NCI-H2171 treated with DMSO at 0.1 percent for 48 hours (cell line): ENCODE results near the gene ATN1.
A peak's percentile ranks its signal among the peaks of the same experiment; 100 is the strongest.
"Not testable (repeated sequence)": the region's sequence is repeated elsewhere in the genome, so short reads cannot be mapped to it uniquely, and the experiment has no call there.

Experiments used
- DNase-seq: peaks from one replicate; lab custom pipeline; 2025; lab: John Stamatoyannopoulos, UW

Gene ATN1

DNA sequence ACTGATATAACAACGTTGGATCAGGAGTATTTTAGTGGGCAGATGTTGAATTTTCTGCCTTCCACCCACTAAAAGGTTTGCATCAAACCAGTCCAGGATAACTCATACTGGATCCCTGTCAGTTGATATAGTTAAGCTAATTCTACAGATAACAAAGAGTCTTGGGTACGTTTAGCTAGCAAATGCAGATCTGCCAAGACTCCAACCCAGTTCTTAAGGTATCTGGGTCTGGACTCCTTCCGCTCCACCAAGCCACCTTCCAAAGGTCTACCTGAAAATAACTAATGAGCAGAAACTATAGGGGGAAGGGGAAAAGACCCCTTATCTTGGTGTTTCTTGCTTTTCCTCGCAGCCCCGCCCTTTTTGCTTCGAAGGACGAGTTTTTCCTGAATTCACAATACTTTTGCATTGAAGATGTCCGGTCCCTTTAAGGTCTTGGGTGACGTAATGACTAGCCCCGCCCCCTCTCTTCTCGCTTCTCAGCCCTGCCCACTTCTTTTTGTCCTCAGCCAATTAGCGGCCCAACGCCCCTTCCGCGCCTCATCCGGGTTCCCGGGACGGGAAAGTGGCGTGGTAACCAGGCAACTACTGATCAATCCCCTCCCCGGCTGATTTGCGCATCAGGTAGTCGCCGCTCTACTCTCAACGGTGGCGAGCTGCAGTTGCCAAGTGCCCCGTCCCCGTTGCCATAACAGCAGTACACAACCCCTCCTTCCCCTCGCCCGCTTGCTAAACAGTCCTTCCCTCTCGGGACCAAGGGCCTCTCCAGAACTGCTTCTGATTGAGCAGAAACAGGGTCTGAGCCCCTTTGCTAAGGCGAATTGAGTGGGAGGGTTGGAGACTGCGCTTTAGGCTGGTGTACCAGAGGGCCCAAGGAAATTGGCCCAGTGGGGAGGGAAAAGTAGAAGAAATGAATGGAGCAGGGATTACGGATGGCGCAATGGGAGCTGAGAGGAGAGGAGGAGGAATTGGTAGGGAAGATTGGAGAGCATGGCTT, 23.2 kb upstream of the ATN1 start, which contains the start of gene LRRC23:
TSS of gene LRRC23 (plus strand) at position 543 of the 997 bp plus-strand sequence. CDS start 812 bp downstream, outside the sequence.
- peak; percentile 100 for DNase-seq

DNA sequence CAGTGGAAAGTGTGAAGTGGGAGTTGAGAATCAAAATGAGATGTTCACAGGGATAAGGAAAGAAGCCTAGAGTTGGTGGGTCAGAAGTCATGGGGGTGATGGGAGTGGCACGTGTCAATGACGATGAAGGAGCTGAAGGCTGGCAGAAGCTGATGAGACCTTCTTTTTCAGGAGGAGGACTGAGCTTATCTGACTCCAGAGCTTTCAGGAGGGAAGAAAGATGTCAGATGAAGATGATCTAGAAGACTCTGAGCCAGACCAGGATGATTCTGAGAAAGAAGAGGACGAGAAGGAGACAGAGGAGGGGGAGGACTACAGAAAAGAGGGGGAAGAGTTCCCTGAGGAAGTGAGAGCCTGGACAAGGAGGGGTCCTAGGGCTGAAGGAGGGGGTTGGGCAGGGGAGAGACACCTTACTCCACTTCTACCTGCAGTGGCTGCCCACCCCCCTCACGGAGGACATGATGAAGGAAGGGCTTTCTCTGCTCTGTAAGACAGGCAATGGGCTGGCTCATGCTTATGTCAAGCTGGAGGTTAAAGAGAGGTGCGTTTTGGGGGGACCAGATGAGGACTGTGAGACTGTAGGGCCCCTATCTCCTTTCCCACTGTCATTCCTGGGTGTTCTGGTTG, 22.2 kb upstream of the ATN1 start:
- DNase-seq = no peak

DNA sequence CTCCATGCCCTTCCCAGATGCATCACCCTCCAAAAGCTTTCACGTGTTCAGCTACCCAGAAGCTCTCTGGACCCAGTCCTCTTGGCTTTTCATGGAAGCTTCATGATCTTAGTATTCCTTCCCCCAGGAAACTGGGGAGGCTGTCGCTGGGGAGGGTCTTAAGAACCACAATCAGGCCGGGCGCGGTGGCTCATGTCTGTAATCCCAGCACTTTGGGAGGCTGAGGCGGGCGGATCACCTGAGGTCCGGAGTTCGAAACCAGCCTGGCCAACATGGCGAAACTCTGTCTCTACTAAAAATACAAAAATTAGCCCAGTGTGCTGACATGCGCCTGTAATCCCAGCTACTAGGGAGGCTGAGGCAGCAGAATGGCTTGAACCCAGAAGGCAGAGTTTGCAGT, 19.6 kb upstream of the ATN1 start:
- DNase-seq = not testable (repeated sequence)

DNA sequence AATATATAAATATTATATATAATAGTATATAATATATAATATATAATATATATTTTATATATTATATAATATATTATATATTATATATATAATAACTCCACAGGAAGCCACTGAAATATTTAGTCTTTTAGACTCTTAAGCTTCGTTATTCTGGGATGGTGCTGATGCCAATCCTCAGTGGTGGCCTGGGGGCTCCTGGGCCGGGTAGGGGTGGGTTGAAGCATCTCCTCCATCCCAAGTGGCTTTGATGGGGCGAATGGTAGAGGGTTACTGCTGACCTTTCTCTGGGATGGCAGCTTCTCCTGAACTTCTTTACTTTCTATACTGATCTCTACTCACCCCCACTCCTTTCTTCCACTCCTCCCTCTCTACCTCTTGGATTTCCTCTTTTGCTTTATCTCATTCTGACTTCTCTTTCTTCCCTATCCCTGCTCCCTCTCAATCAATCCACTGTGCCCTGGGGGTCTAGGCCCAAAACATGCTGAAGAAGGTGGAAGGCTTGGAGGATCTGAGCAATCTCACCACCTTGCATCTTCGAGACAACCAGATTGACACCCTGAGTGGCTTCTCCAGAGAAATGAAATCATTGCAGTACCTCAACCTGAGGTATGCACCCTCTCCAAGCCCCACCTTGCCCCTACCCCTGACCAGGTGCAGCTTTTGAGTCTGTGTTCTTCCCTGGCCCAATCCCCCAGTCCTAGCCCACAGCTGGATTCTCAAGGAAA, 18.2 kb upstream of the ATN1 start:
- DNase-seq = no peak

DNA sequence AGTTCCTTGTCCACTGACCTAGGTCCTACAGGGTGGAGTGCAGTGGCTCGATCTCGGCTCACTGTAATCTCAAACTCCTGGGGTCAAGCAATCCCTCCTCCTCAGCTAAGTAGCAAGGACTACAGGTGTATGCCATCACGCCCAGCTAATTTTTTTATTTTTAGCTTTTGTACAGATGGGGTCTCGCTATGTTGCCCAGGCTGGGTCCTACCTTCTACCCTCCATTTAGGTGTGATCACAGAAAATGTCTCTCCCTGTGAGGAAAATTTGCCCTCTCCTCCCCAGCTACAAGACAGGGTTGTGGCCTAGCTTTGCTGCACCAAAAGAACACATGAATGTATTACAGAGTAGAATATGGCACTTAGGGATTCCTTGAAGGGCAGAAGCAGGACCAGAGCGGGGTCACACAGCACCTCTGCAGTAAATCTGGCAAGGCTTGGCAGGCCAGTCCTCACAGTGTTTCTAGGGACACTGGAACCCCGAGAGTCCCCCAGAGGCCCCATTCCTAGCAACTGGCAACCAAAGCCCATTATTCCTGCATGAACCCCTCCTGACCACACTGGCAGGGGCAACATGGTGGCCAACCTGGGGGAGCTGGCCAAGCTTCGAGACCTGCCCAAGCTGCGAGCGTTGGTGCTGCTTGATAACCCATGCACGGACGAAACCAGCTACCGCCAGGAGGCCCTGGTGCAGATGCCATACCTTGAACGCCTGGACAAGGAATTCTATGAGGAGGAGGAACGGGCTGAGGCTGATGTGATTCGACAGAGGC, 15.4 kb upstream of the ATN1 start:
- DNase-seq = no peak

DNA sequence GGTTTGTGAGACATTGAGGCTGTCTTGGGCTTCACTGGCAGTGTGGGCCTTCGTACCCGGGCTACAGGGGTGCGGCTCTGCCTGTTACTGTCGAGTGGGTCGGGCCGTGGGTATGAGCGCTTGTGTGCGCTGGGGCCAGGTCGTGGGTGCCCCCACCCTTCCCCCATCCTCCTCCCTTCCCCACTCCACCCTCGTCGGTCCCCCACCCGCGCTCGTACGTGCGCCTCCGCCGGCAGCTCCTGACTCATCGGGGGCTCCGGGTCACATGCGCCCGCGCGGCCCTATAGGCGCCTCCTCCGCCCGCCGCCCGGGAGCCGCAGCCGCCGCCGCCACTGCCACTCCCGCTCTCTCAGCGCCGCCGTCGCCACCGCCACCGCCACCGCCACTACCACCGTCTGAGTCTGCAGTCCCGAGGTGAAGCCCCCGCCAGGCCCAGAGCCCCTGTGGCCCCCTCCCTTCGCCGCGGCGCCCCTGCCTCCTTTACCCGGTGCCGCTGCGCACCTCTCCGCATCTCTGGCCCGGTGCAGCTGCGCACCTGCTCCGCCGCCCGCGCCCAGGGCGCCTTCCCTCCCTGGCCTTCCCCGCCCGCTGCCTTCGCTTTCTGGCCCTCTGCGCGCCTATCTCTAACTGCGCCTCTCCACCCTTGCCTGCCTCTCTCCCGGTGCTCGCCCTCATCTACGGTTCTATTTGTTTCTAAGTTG, 13.4 kb upstream of the ATN1 start, which contains the start of gene ENO2:
TSS of gene ENO2 (plus strand) at position 335 of the 701 bp plus-strand sequence. CDS start 1,253 bp downstream, outside the sequence.
- peak; percentile 99 for DNase-seq

DNA sequence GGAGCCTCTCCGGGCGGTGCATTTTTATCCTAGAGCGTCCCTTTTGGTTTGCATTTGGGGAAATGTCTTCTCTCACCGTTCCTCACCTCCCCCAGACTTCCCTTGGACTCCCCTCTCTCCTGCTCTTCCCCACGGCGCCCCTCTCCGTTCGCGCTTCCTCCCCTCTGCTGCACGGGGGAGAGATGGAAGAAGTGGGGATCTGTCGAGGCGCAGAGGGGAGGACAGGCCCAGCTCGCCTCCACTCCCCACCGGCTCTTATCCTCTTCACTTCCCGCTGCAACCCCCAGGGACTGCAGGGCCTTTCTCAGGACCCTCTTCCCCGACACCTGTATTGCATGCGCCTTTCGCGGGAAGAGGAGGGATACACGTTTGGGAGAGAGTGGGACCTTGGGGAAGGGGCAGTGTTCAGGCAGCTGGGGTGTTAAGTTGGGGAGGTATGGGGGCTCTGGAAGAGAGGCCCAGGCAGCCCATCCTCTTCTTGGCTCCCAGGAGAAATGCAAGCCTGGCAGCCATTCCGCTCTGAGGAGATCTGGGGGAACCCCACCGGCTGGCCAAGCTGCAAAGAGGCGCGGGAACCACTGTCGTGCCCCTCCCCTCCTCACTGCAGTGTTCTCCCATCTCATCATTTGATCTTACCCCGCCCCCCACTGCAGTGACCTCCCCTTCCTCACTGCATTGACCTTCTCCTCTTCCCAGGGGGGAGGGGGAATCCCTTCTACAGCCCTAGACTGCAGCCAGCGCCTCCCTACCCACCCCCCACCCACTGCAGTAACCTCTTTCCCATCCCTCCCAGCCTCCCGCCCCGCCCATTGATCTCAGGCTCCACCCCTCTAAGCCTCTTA, 12.6 kb upstream of the ATN1 start:
- DNase-seq = peak; percentile 96

DNA sequence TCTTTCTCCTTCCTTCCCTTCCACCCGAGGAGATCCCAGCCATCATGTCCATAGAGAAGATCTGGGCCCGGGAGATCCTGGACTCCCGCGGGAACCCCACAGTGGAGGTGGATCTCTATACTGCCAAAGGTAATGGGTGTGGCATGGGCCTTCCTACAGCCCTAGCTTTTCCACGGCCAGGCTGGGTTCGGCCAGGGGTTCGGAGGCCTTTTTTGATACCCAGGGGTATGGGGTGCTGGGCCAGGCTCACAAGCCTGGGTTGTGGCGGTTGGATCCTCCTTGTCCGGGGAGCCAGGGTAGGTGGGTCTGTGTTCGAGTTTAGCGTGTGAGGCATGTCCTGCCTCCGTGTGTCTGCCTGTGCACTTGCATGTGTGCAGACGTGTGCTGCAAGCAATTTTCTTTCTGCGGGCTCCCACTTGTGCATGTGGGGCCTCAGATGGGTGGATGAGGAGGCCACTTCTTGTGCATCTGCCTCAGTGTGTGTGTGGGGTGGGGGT, 11.9 kb upstream of the ATN1 start:
- DNase-seq = no peak

DNA sequence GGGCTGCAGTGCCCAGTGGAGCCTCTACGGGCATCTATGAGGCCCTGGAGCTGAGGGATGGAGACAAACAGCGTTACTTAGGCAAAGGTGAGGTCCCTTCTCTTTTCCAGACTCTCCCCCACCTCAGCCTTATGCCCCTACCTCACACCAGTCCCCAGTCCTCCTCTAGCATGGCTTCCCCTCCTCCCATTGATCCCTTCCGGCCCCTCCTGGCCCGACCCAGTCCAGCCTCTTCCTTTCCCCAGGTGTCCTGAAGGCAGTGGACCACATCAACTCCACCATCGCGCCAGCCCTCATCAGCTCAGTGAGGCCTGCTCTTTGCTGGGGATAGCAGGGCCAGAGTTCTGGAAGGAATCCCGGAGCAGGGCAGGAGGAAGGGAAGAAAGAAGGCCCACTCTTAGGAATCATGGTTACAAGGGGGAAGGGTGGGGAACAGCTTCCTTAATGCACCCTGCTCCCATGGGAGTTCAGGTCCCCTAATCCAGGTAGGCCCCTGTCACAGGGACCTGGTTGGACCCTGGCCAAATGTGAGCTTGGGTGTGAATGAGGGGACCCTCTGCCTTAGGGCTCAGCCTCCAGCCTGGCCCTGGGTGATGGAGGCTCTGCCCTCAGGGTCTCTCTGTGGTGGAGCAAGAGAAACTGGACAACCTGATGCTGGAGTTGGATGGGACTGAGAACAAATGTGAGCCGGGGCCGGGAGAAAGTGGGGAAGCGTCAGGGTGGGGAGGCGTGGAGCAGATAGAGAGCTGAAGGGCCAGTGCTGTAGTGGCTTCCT, 11.1 kb upstream of the ATN1 start:
- DNase-seq = no peak

DNA sequence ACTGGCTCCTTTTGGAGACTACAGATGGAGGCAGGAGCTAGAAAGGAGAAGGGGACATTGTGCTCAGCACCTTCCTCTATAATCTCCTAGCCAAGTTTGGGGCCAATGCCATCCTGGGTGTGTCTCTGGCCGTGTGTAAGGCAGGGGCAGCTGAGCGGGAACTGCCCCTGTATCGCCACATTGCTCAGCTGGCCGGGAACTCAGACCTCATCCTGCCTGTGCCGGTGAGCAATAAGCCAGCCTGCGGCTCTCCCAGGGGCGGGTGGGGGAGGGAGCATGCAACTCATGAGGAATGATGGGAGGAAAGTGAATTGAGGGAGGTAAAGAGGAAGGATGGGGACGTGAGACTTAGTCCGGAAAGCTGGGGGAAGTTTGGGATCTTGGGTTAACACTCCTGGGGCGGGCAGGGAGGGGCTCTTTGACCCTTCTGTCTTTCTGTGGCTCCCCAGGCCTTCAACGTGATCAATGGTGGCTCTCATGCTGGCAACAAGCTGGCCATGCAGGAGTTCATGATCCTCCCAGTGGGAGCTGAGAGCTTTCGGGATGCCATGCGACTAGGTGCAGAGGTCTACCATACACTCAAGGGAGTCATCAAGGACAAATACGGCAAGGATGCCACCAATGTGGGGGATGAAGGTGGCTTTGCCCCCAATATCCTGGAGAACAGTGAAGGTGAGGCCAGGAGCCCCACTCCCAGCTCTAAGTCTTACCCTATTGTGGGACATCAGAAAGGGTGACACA, 10.1 kb upstream of the ATN1 start:
- no peak for DNase-seq

DNA sequence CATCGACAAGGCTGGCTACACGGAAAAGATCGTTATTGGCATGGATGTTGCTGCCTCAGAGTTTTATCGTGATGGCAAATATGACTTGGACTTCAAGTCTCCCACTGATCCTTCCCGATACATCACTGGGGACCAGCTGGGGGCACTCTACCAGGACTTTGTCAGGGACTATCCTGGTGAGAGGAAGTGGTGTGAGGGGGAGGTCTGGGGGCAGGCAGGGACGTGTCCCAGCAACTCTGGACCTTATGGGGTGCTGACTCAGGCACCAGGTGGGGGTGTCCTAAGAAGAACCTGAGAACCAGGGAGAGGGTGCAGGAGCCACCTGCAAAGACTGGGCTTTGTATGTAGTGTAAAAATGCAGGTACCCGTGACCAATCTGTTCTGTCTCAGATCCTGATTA, 8.2 kb upstream of the ATN1 start:
- DNase-seq = no peak

DNA sequence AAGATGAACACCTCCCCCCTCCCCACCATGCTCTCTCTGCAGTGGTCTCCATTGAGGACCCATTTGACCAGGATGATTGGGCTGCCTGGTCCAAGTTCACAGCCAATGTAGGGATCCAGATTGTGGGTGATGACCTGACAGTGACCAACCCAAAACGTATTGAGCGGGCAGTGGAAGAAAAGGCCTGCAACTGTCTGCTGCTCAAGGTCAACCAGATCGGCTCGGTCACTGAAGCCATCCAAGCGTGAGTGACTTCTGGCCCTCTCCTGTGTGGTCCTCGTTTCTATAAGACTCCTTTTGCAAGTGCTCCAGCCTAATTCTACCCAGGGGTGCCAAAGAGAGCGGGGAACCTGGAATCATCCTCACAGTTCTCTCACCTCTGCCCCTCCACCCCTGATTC, 6.2 kb upstream of the ATN1 start:
- no peak for DNase-seq

DNA sequence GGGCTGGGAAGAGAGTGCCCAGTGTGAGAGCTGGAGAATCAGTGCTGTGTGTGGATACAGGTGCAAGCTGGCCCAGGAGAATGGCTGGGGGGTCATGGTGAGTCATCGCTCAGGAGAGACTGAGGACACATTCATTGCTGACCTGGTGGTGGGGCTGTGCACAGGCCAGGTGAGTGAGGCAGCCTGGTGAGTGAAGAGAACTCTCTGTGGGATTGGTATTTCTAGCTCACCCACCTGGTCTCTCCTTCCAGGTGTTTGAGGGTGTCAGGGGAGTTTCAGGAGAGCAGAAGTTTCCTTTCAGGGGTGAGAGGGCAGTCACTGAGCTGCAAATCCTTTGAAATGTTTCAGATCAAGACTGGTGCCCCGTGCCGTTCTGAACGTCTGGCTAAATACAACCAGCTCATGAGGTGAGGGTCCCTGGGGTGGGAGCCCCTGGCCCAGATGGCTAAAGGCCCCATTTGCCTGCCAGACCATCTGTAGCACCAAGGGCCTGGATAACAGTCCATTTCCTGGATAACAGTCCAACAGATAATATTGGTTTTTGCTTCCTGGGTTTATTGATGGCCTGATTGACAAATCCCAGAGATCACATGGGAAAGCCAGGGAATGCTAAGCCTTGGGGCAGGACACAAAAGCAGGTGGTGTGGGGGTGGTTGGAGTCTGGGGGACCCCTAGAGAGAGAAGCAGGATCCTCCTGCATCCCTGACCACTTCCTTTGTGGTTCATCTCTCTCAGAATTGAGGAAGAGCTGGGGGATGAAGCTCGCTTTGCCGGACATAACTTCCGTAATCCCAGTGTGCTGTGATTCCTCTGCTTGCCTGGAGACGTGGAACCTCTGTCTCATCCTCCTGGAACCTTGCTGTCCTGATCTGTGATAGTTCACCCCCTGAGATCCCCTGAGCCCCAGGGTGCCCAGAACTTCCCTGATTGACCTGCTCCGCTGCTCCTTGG, 5.5 kb upstream of the ATN1 start:
- no peak for DNase-seq

DNA sequence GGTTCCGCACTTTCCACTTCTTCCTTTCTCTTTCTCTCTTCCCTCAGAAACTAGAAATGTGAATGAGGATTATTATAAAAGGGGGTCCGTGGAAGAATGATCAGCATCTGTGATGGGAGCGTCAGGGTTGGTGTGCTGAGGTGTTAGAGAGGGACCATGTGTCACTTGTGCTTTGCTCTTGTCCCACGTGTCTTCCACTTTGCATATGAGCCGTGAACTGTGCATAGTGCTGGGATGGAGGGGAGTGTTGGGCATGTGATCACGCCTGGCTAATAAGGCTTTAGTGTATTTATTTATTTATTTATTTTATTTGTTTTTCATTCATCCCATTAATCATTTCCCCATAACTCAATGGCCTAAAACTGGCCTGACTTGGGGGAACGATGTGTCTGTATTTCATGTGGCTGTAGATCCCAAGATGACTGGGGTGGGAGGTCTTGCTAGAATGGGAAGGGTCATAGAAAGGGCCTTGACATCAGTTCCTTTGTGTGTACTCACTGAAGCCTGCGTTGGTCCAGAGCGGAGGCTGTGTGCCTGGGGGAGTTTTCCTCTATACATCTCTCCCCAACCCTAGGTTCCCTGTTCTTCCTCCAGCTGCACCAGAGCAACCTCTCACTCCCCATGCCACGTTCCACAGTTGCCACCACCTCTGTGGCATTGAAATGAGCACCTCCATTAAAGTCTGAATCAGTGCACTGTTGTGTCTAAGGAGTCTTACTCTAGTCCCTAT, 4.6 kb upstream of the ATN1 start:
- DNase-seq = no peak

DNA sequence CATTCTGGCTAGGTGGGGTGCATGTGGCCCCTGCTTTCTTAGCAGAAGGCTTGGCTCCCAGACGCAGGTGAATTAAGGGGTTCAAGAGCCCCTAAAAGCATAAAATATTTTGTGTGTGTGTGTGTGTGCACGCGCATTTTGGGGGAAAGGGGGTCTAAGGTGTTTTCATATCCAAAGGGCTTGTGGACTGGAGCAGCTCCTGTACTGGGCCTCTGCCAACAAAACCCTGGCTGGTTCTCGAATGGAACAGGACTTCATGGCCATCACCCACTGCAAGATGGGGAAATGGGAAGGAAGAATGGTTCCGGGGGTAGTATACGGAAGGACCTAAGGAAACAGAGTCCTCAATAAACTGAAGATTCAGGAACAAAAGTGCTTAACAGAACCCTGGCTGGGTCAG, 3.9 kb upstream of the ATN1 start:
- no peak for DNase-seq

DNA sequence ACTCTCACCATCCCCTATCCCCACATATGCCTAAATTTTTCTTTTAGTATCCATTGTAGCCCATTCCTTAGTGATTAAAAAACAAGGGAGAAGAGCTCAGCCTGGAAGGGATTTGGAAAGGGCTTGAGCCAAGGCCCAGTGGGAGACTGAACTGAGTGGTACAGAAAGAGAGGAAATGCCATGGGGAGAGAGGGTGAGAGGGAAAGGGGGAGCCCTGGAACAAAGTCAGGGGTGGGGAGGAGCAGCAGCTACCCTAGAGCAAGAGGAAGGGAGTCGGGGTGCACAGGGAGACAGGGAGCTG, 2.6 kb upstream of the ATN1 start:
- peak; percentile 85 for DNase-seq
